Right lobe of liver (tissue), 6 donors: ENCODE results near the gene MED12L. TPM values are rescaled to one million over a fixed set of nuclear protein-coding genes. Genes with fewer than 3 reads are reported as not detected.
"Not testable (repeated sequence)": the region's sequence is repeated elsewhere in the genome, so short reads cannot be mapped to it uniquely, and the experiment has no call there.

Source experiments
- ATAC-seq, 4 donors: fragments of 200-7000 bp; cut with Tn5 transposase; one replicate each; pipeline ENCODE4 v1.9.1; 2020; ENCODE audit warnings: mild to moderate bottlenecking in 4 of 4, moderate library complexity in 4 of 4
- DNase-seq, 3 donors: peaks; one replicate each; pipeline ENCODE4 v3.0.0-alpha.2; 2020
- H3K27ac ChIP-seq, 3 donors: fragments of 200-600 bp; one replicate each; pipeline ENCODE4 v1.8.0; 2022
- H3K27me3 ChIP-seq, 2 donors: fragments of 200-600 bp; one replicate each; pipeline ENCODE4 v1.8.0; 2022
- H3K36me3 ChIP-seq, 4 donors: fragments of 200-600 bp; sonication (generic) in 1 of 4; one replicate each; pipeline versions ENCODE4 v1.5.1 to v1.8.0; 2017 to 2022; ENCODE audit warnings: control low read depth in 1 of 4
- H3K4me1 ChIP-seq, 4 donors: fragments of 200-600 bp; sonication (generic) in 1 of 4; one replicate each; pipeline versions ENCODE4 v1.5.1 to v1.8.0; 2017 to 2022; ENCODE audit warnings: control low read depth in 1 of 4
- H3K4me3 ChIP-seq, 3 donors: fragments of 200-600 bp; one replicate each; pipeline ENCODE4 v1.8.0; 2022
- H3K9me3 ChIP-seq, 4 donors: fragments of 200-600 bp; sonication (generic) in 1 of 4; one replicate each; pipeline versions ENCODE4 v1.5.1 to v1.8.0; 2017 to 2022; ENCODE audit warnings: control low read depth in 1 of 4
- CTCF ChIP-seq, 4 donors: fragments of 200-600 bp in 3 of 4; fragments of 450-650 bp in 1 of 4; IDR thresholded peaks; one replicate each; pipeline versions ENCODE4 v1.5.1 to v1.8.0; 2016 to 2022; ENCODE audit warnings: antibody characterized with exemption in 4 of 4, mild to moderate bottlenecking in 2 of 4
- POLR2A ChIP-seq: fragments of 450-650 bp; IDR thresholded peaks from one replicate; pipeline ENCODE4 v1.6.1; 2017; ENCODE audit warnings: antibody characterized with exemption, mild to moderate bottlenecking
- WGBS: methylation state at CpG from one replicate; pipeline ENCODE4 v1.1.6; 2018; ENCODE audit warnings: low coverage, low lambda C conversion rate; ENCODE audit not compliant: insufficient coverage; ENCODE audit errors: missing lambda C conversion rate; 5-methylcytosine and 5-hydroxymethylcytosine counted together
- intact Hi-C, 2 donors: fragments of 100-400 bp; cut with DNase I; formaldehyde crosslinking; loops; one replicate each; pipeline versions ENCODE4 v1.11.2 to v1.14.1; 2022
- total RNA-seq, 6 experiments: library from RNA; depleted of rRNA in 2 of 6; stranded (reverse); fragments of >200 nt in 2 of 6; fragmentation: NEBNext Ultra II Directional in 3 of 6; extraction: Animal tissue kit (Norgen Biotek cat#: 25700) in 3 of 6; gene quantifications; one replicate each; pipeline versions ENCODE4 v1.1.0 to v1.2.4, GENCODE V29; 2016 to 2023
- donor health status: DM: no; HTN: yes; CAD: no.
- donor health status: DM: no; HTN: no; CAD: no.
- donor health status: DM: no; HTN: no; CAD: no.
- donor health status: DM: no; HTN: yes; CAD: no.
- donor health status: DM: no; HTN: yes; CAD: no.

MED12L gene
- total RNA-seq, 6 experiments from 2014 or later, result 0.04 to 0.64 (median 0.40) TPM

GRCh38 chr3:151236316-151236715, 150.9 kb downstream of the MED12L start:
- no peak overlapping the region for H3K4me3 ChIP-seq
- no peak overlapping the region for H3K27ac ChIP-seq
- DNase-seq (no peak), ATAC-seq (no peak)
- WGBS, result 59% methylated on average over 2 of the region's 2 CpGs
- no peaks in the 10 kb centered on the region for H3K9me3 ChIP-seq
- H3K27me3 ChIP-seq, result no peaks in the 10 kb centered on the region
- no peaks in the 10 kb centered on the region for H3K4me1 ChIP-seq
- intact Hi-C loops, result no loop called here
- H3K36me3 ChIP-seq, result no peaks in the 10 kb centered on the region
- TF ChIP-seq CTCF (IDR thresholded peaks at IDR 0.05) (no peak), POLR2A (no peak)

GRCh38 chr3:151236736-151237135, 151.3 kb downstream of the MED12L start:
- H3K27ac ChIP-seq, result no peak overlapping the region
- no peaks in the 10 kb centered on the region for H3K27me3 ChIP-seq
- H3K4me1 ChIP-seq, result no peaks in the 10 kb centered on the region
- no peak for DNase-seq
- H3K4me3 ChIP-seq, result no peak overlapping the region
- no peak for TF ChIP-seq CTCF (IDR thresholded peaks at IDR 0.05)
- no peak for TF ChIP-seq POLR2A
- 83% methylated on average over 7 of the region's 7 CpGs for WGBS
- no peak for ATAC-seq
- no peaks in the 10 kb centered on the region for H3K9me3 ChIP-seq
- intact Hi-C loops, result no loop called here
- H3K36me3 ChIP-seq, result no peaks in the 10 kb centered on the region

GRCh38 chr3:151242006-151242405, 156.5 kb downstream of the MED12L start:
- H3K36me3 ChIP-seq, H3K4me1 ChIP-seq, DNase-seq, intact Hi-C loops, H3K9me3 ChIP-seq, ATAC-seq, H3K4me3 ChIP-seq, H3K27me3 ChIP-seq, H3K27ac ChIP-seq: not testable (repeated sequence)
- WGBS, result no CpG with 5 or more reads among the region's 18 CpGs

DNA sequence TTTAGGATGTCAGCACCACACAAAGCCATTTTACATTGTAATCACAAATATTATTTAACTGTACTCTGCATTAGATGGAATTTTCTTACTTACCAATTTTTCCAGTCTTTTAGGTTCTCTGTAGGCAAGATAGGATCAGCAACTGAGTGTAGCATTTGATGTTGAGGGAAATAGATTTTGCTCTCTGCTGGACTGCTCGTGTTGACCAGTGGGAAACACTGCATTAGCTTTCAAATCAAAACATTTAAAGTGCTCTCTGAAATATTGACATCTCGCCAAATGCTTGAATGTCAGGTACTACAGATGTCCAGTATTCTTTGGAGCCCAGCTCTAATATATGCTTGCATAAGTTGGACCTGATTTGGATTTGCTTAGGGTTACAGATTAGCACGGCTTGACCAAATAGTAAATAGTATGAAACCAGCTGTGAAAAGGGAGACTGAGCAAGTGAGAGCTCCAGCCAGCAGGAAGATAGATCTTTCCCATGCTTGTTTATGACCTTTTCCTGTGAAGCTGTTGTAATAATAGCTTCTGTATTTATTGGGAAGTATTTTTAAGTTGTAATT, 163.4 kb downstream of the MED12L start:
- no peaks in the 10 kb centered on the region for H3K36me3 ChIP-seq
- H3K4me1 ChIP-seq, result no peaks in the 10 kb centered on the region
- H3K9me3 ChIP-seq, result no peaks in the 10 kb centered on the region
- H3K4me3 ChIP-seq, result no peak overlapping the region
- no peaks in the 10 kb centered on the region for H3K27me3 ChIP-seq
- no peak overlapping the region for H3K27ac ChIP-seq
- intact Hi-C loops, result no loop called here
- ATAC-seq (peak in 1 of 4 donors; percentile 18), DNase-seq (no peak)
- WGBS, result 24% methylated on average over 3 of the region's 3 CpGs
- TF ChIP-seq CTCF (IDR thresholded peaks at IDR 0.05) (no peak), POLR2A (no peak)

DNA sequence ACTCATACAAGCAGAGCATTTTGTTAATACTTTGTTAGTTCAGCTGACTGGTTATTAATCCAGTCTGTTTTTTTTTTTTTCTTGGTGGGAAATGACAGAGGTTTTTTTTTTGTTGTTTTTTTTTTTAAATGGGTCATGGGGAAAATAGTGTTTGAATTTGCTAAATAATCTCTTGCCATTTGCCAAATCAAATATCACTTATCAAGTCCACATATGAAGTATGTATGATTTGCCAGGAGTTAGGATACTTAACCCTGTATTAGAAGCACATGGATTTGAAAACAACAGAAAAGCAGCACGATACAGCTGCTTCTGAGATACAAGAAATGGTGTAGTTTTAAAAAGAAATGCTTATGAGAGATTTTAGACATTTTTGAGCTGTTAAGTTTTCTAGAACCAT, 171.3 kb downstream of the MED12L start:
- DNase-seq (no peak), ATAC-seq (no peak)
- intact Hi-C loops, result no loop called here
- no peak overlapping the region for H3K27ac ChIP-seq
- no peak for TF ChIP-seq POLR2A
- no peak for TF ChIP-seq CTCF (IDR thresholded peaks at IDR 0.05)
- no peaks in the 10 kb centered on the region for H3K36me3 ChIP-seq
- no peaks in the 10 kb centered on the region for H3K27me3 ChIP-seq
- no peak overlapping the region for H3K4me3 ChIP-seq
- WGBS, result 48% methylated on average over 1 of the region's 1 CpG
- H3K9me3 ChIP-seq, result no peaks in the 10 kb centered on the region
- H3K4me1 ChIP-seq, result no peaks in the 10 kb centered on the region
